Body of pancreas (tissue), 4 donors: ENCODE data around the gene ACSL4.

ENCODE experiments used
- CTCF ChIP-seq, 7 experiments: fragments of 450-650 bp in 4 of 7; fragments of 200-600 bp in 3 of 7; sonication (generic) in 3 of 7; IDR thresholded peaks; one replicate each; pipeline ENCODE4 v1.5.1; 2016 to 2019; ENCODE audit warnings: antibody characterized with exemption in 7 of 7
- POLR2A ChIP-seq, 3 donors: fragments of 450-650 bp; IDR thresholded peaks; one replicate each; pipeline ENCODE4 v1.6.1; 2016; ENCODE audit warnings: antibody characterized with exemption in 3 of 3, mild to moderate bottlenecking in 2 of 3

- no peak for TF ChIP-seq CTCF (IDR thresholded peaks at IDR 0.05)
- no peak for TF ChIP-seq POLR2A (IDR thresholded peaks at IDR 0.05)
These were observed 132.8 kb downstream of the ACSL4 start for GRCh38 chrX:109600237-109600651.
